ENCODE data around the gene ITGA11. TPM values are rescaled to one million over a fixed set of nuclear protein-coding genes. Genes with fewer than 3 reads are reported as not detected.
A peak's percentile ranks its signal among the peaks of the same experiment; 100 is the strongest.
"Not testable (repeated sequence)": the region's sequence is repeated elsewhere in the genome, so short reads cannot be mapped to it uniquely, and the experiment has no call there.

The ITGA11 gene
- total RNA-seq, 1 donor: 567 TPM

GRCh38 chr15:68423359-68424296 is 8.3 kb downstream of the ITGA11 start:
- H3K79me2 ChIP-seq (ENCODE audit: insufficient read depth, low read length): peaks cover 90% of the 10 kb centered on the region
- no peaks in the 10 kb centered on the region for H3K9me3 ChIP-seq (ENCODE audit: low read depth, low read length)
- TF ChIP-seq CTCF (IDR thresholded peaks at IDR 0.05; ENCODE audit: extremely low read depth, low read depth, low read length): no peak
- H3K4me3 ChIP-seq (ENCODE audit: insufficient read depth, low read length): no peak overlapping the region
- H3K27me3 ChIP-seq (ENCODE audit: insufficient read depth, low read length): no peaks in the 10 kb centered on the region
- no peak overlapping the region for H3K4me2 ChIP-seq (ENCODE audit: insufficient read depth, low read length)
- peak; percentile 59 for DNase-seq (ENCODE audit: insufficient read length, low spot score, missing footprints)
- peaks cover 75% of the 10 kb centered on the region for H4K20me1 ChIP-seq (ENCODE audit: insufficient read depth, low read length)
- H2AFZ ChIP-seq (ENCODE audit: low read length): no peak overlapping the region
- peaks cover 80% of the 10 kb centered on the region for H3K4me1 ChIP-seq (ENCODE audit: insufficient read depth, low read length)
- peaks cover 49% of the 10 kb centered on the region for H3K36me3 ChIP-seq (ENCODE audit: insufficient read depth, low read length)
- H3K27ac ChIP-seq (ENCODE audit: low read depth, low read length): no peak overlapping the region

- H3K79me2 ChIP-seq (ENCODE audit: insufficient read depth, low read length): peaks cover 88% of the 10 kb centered on the region
- not testable (repeated sequence) for H3K4me2 ChIP-seq (ENCODE audit: insufficient read depth, low read length); H3K27me3 ChIP-seq (ENCODE audit: insufficient read depth, low read length); H2AFZ ChIP-seq (ENCODE audit: low read length); H3K9me3 ChIP-seq (ENCODE audit: low read depth, low read length); DNase-seq (ENCODE audit: insufficient read length, low spot score, missing footprints); H3K4me3 ChIP-seq (ENCODE audit: insufficient read depth, low read length)
- peak overlapping the region; percentile 54 for H3K27ac ChIP-seq (ENCODE audit: low read depth, low read length)
- peaks cover 71% of the 10 kb centered on the region for H4K20me1 ChIP-seq (ENCODE audit: insufficient read depth, low read length)
- peaks cover 48% of the 10 kb centered on the region for H3K36me3 ChIP-seq (ENCODE audit: insufficient read depth, low read length)
- H3K4me1 ChIP-seq (ENCODE audit: insufficient read depth, low read length): peaks cover 78% of the 10 kb centered on the region
These were observed 9.4 kb downstream of the ITGA11 start for GRCh38 chr15:68422403-68423145.

GRCh38 chr15:68421798-68422402 is 10.1 kb downstream of the ITGA11 start:
- TF ChIP-seq CTCF (IDR thresholded peaks at IDR 0.05; ENCODE audit: extremely low read depth, low read depth, low read length): no peak
- Histone ChIP-seq H3K9me3 (ENCODE audit: low read depth, low read length) (no peaks in the 10 kb centered on the region), H3K27ac (ENCODE audit: low read depth, low read length) (peak overlapping the region; percentile 54), H2AFZ (ENCODE audit: low read length) (no peak overlapping the region), H3K4me3 (ENCODE audit: insufficient read depth, low read length) (peak overlapping the region; percentile 23), H3K27me3 (ENCODE audit: insufficient read depth, low read length) (no peaks in the 10 kb centered on the region), H3K36me3 (ENCODE audit: insufficient read depth, low read length) (peaks cover 54% of the 10 kb centered on the region), H4K20me1 (ENCODE audit: insufficient read depth, low read length) (peaks cover 70% of the 10 kb centered on the region), H3K79me2 (ENCODE audit: insufficient read depth, low read length) (peaks cover 88% of the 10 kb centered on the region), H3K4me1 (ENCODE audit: insufficient read depth, low read length) (peaks cover 77% of the 10 kb centered on the region), H3K4me2 (ENCODE audit: insufficient read depth, low read length) (peak overlapping the region; percentile 51)
- peak; percentile 65 for DNase-seq (ENCODE audit: insufficient read length, low spot score, missing footprints)

- Histone ChIP-seq H3K4me2 (ENCODE audit: insufficient read depth, low read length) (peak overlapping the region; percentile 51), H3K4me3 (ENCODE audit: insufficient read depth, low read length) (no peak overlapping the region), H3K27ac (ENCODE audit: low read depth, low read length) (peak overlapping the region; percentile 54), H3K9me3 (ENCODE audit: low read depth, low read length) (no peaks in the 10 kb centered on the region), H3K27me3 (ENCODE audit: insufficient read depth, low read length) (no peaks in the 10 kb centered on the region), H3K36me3 (ENCODE audit: insufficient read depth, low read length) (peaks cover 50% of the 10 kb centered on the region), H3K4me1 (ENCODE audit: insufficient read depth, low read length) (peaks cover 72% of the 10 kb centered on the region), H2AFZ (ENCODE audit: low read length) (no peak overlapping the region), H4K20me1 (ENCODE audit: insufficient read depth, low read length) (peaks cover 65% of the 10 kb centered on the region), H3K79me2 (ENCODE audit: insufficient read depth, low read length) (peaks cover 88% of the 10 kb centered on the region)
- DNase-seq (ENCODE audit: insufficient read length, low spot score, missing footprints): no peak
- no peak for TF ChIP-seq CTCF (IDR thresholded peaks at IDR 0.05; ENCODE audit: extremely low read depth, low read depth, low read length)
These were observed 10.8 kb downstream of the ITGA11 start for GRCh38 chr15:68421115-68421551.

Measured in osteoblast (primary cell).